Duodenal mucosa (tissue), 2 donors: ENCODE results near the gene TMEFF1.
"Not testable (repeated sequence)": the region's sequence is repeated elsewhere in the genome, so short reads cannot be mapped to it uniquely, and the experiment has no call there.

ENCODE experiments used
- H3K27ac ChIP-seq: one replicate; pipeline ENCODE4 v1.7.0; 2013; ENCODE audit warnings: low read depth, low read length
- H3K27me3 ChIP-seq, 2 donors: one replicate each; pipeline ENCODE4 v1.7.0; 2013; ENCODE audit warnings: low read length in 2 of 2, control low read depth in 1 of 2; ENCODE audit not compliant: insufficient read depth in 2 of 2, control insufficient read depth in 1 of 2
- H3K36me3 ChIP-seq, 2 donors: one replicate each; pipeline ENCODE4 v1.7.0; 2013; ENCODE audit warnings: low read length in 2 of 2, control low read depth in 1 of 2; ENCODE audit not compliant: insufficient read depth in 2 of 2, control insufficient read depth in 1 of 2
- H3K4me1 ChIP-seq, 2 donors: one replicate each; pipeline ENCODE4 v1.7.0; 2013; ENCODE audit warnings: low read length in 2 of 2, control low read depth in 1 of 2; ENCODE audit not compliant: insufficient read depth in 2 of 2, control insufficient read depth in 1 of 2
- H3K4me3 ChIP-seq, 2 donors: one replicate each; pipeline ENCODE4 v1.7.0; 2013; ENCODE audit warnings: low read length in 2 of 2, low read depth in 1 of 2
- H3K9ac ChIP-seq, 2 donors: one replicate each; pipeline ENCODE4 v1.7.0; 2013; ENCODE audit warnings: low read length in 2 of 2, low read depth in 1 of 2
- H3K9me3 ChIP-seq, 2 donors: one replicate each; pipeline ENCODE4 v1.7.0; 2013; ENCODE audit warnings: low read length in 2 of 2, control low read depth in 1 of 2; ENCODE audit not compliant: control insufficient read depth in 1 of 2

The TMEFF1 gene

DNA sequence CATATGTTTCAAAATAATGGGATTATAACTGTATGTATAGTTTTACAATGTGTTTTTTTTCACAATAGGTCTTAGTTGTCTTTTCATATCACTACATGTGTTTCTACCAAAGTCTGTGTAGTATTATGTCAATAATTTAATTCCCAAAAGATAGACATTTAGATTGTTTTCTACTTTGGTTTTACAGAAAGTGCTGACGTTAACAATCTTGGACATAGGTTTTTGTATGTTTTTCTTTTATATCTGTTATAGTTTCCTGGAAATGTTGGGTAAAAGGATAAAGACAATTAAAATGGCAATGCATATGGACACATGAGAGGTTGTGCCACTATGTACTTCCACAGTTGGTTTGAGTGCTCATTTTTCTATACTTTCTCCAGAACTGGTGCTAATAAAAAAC, 15.2 kb downstream of the TMEFF1 start:
- H3K9me3 ChIP-seq: no peaks in the 10 kb centered on the region
- no peak overlapping the region for H3K4me3 ChIP-seq
- H3K9ac ChIP-seq: no peak overlapping the region
- H3K4me1 ChIP-seq: no peaks in the 10 kb centered on the region
- no peaks in the 10 kb centered on the region for H3K36me3 ChIP-seq
- no peaks in the 10 kb centered on the region for H3K27me3 ChIP-seq
- no peak overlapping the region for H3K27ac ChIP-seq

- H3K4me3 ChIP-seq: no peak overlapping the region
- no peaks in the 10 kb centered on the region for H3K36me3 ChIP-seq
- H3K27ac ChIP-seq: no peak overlapping the region
- no peaks in the 10 kb centered on the region for H3K4me1 ChIP-seq
- no peak overlapping the region for H3K9ac ChIP-seq
- no peaks in the 10 kb centered on the region for H3K9me3 ChIP-seq
- H3K27me3 ChIP-seq: no peaks in the 10 kb centered on the region
These were observed 16.9 kb downstream of the TMEFF1 start for GRCh38 chr9:100489836-100490235.

DNA sequence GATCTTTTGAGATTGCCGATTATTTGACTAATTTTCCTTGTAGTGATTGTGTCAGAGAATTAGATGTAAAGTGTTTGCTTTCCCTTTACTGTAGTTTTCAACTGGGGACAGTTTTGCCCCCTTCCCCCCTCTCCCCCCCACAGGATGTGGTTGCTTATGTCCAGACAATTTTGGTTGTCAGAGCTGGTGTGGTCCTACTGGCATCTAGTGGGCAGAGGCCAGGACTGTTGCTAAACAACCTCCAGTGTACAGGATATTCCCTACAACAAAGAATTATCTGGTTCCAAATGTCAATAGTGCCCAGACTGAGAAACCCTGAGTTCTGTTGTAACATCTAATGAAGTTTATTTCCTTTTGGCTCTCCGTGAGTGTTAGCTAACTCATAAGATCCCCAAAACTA, 20.0 kb downstream of the TMEFF1 start:
- H3K27ac ChIP-seq: no peak overlapping the region
- H3K27me3 ChIP-seq: no peaks in the 10 kb centered on the region
- no peak overlapping the region for H3K4me3 ChIP-seq
- H3K36me3 ChIP-seq: no peaks in the 10 kb centered on the region
- no peaks in the 10 kb centered on the region for H3K9me3 ChIP-seq
- no peaks in the 10 kb centered on the region for H3K4me1 ChIP-seq
- H3K9ac ChIP-seq: no peak overlapping the region

DNA sequence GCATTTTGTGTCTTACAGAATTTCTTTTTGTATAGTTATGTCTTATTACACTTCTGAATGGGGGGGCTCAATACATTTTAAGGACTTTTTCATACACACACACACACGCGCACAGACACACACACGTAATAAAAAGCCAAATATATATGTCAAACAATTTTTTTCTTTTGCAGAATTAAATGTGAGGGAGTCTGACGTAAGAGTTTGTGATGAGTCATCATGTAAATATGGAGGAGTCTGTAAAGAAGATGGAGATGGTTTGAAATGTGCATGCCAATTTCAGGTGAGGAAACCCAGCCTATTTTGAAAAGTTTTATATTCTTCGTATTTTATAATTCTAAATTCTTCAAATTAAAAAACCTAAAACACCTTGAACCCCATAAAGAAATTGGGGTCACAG, 25.6 kb downstream of the TMEFF1 start:
- no peak overlapping the region for H3K9ac ChIP-seq
- H3K4me1 ChIP-seq: no peaks in the 10 kb centered on the region
- no peaks in the 10 kb centered on the region for H3K27me3 ChIP-seq
- H3K9me3 ChIP-seq: no peaks in the 10 kb centered on the region
- no peak overlapping the region for H3K27ac ChIP-seq
- H3K36me3 ChIP-seq: no peaks in the 10 kb centered on the region
- no peak overlapping the region for H3K4me3 ChIP-seq

DNA sequence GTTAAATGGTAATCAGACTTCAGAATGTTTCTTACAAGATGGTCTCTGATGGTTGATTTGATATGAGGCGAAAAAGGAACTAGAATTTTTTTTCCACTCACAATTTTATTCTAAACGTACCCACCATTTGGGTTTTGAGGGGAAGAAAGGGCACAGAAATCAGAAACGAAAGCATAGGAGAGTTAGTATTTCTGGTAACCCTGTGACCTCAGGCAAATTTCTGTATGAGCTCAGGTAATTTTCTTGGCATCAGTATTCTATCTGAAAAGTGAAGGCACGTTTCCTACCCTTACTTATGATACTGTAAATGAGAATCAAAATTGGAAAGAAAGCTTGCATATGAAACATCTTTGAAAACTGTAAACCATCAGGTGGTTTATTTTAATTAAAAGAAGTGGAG, 26.5 kb downstream of the TMEFF1 start:
- Histone ChIP-seq H3K27ac (no peak overlapping the region), H3K9me3 (no peaks in the 10 kb centered on the region), H3K9ac (no peak overlapping the region), H3K27me3 (no peaks in the 10 kb centered on the region), H3K36me3 (no peaks in the 10 kb centered on the region), H3K4me1 (no peaks in the 10 kb centered on the region), H3K4me3 (no peak overlapping the region)

DNA sequence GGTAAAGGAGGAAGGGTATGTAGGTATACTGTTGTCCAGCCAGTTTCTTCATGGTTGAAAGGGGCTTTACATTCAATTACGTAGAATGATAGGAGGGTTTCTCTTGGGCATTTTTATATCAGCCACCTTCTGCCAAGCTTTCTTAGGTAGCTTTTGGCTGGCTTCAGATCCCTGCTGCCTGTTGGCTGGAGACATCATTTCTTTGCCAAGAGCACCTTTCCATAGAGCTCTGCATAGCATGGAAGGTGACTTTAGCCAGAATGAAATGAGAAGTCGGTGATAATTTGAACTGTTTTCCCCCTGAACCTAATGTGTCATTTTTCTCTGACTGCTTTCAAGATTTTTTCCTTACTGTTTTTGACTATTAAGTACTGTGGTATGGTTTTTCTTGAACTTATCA, 26.9 kb downstream of the TMEFF1 start:
- no peak overlapping the region for H3K4me3 ChIP-seq
- H3K27me3 ChIP-seq: no peaks in the 10 kb centered on the region
- H3K36me3 ChIP-seq: no peaks in the 10 kb centered on the region
- H3K27ac ChIP-seq: no peak overlapping the region
- no peak overlapping the region for H3K9ac ChIP-seq
- no peaks in the 10 kb centered on the region for H3K9me3 ChIP-seq
- H3K4me1 ChIP-seq: no peaks in the 10 kb centered on the region

- Histone ChIP-seq H3K9me3 (no peaks in the 10 kb centered on the region), H3K27me3 (no peaks in the 10 kb centered on the region), H3K4me1 (no peaks in the 10 kb centered on the region), H3K4me3 (no peak overlapping the region), H3K27ac (no peak overlapping the region), H3K9ac (no peak overlapping the region), H3K36me3 (no peaks in the 10 kb centered on the region)
These were observed 32.7 kb downstream of the TMEFF1 start for GRCh38 chr9:100505564-100506159.

DNA sequence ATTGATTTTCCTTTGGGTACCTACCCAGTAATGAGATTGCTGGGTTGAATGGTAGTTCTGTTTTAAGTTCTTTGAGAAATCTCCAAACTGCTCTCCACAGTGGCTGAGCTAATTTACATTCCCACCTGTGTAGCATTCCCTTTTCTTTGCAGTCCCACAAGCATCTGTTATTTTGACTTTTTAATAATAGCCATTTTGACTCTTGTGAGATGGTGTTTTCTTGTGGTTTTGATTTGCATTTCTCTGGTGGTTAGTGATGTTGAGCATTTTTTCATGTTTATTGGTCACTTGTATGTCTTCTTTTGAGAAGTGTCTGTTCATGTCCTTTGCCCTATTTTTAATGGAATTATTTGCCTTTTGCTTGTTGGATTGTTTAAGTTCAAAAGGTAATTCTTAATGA, 34.4 kb downstream of the TMEFF1 start:
- not testable (repeated sequence) for H3K27ac ChIP-seq, H3K9me3 ChIP-seq, H3K4me1 ChIP-seq, H3K9ac ChIP-seq, H3K27me3 ChIP-seq, H3K4me3 ChIP-seq, H3K36me3 ChIP-seq

- no peak overlapping the region for H3K9ac ChIP-seq
These were observed 38.3 kb downstream of the TMEFF1 start for GRCh38 chr9:100511205-100511604.

DNA sequence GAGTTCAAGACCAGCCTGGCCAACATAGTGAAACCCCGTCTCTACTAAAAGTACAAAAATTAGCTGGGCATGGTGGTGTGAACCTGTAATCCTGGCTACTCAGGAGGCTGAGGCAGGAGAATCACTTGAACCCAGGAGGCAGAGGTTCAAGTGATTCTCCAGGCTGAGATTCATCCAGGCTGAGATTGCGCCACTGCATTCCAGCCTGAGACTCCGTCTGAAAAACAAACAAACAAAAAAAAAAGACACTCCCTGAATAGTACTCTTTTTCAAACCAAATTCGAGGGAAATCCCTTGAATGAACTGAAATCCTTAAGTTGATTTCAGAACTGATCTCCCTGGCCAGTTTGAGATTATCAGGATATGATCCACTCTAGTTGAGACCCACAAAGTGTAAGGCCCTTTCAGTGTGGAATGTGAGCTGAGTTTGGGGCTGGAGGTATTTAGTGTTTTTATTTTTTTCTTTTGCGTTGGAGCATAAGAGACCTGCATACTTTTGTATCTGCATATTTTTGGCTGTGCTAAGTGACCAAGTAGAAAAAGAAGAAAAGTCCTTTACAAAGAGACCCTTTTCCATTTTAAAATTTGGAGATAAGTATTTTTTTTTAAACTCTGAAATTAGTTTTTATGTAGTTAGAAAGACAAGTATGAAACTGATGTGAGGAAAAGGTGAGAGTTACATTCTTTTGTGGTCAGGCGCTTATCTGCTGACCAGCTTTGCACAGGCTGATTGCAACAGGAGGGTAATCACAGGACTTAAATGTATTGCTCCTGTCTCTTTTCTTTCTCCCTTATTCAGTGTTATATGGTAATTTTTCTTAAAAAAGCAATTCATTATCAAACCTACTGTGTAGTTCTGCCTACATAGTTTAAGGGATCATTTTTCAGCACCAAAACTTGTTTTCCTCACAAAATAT, 42.9 kb downstream of the TMEFF1 start:
- Histone ChIP-seq H3K27ac (no peak overlapping the region), H3K9me3 (no peaks in the 10 kb centered on the region), H3K27me3 (no peaks in the 10 kb centered on the region), H3K4me3 (no peak overlapping the region), H3K9ac (no peak overlapping the region), H3K36me3 (no peaks in the 10 kb centered on the region), H3K4me1 (no peaks in the 10 kb centered on the region)

More at GRCh38 chr9:100511205-100511604, 38.3 kb downstream of the TMEFF1 start:
- no peaks in the 10 kb centered on the region for H3K4me1 ChIP-seq
- no peaks in the 10 kb centered on the region for H3K27me3 ChIP-seq
- H3K9me3 ChIP-seq: no peaks in the 10 kb centered on the region
- no peaks in the 10 kb centered on the region for H3K36me3 ChIP-seq
- H3K27ac ChIP-seq: no peak overlapping the region
- no peak overlapping the region for H3K4me3 ChIP-seq
